Measurements from ENCODE around the gene SENP6. TPM values are rescaled to one million over a fixed set of nuclear protein-coding genes. Genes with fewer than 3 reads are reported as not detected.

Gene SENP6
- total and polyA plus RNA-seq, 9 of the 15 experiments (the other 6 are each of a cell fraction or from before 2014, with no cell fraction given), result 11.1 to 79.4 (median 46.8) TPM

DNA sequence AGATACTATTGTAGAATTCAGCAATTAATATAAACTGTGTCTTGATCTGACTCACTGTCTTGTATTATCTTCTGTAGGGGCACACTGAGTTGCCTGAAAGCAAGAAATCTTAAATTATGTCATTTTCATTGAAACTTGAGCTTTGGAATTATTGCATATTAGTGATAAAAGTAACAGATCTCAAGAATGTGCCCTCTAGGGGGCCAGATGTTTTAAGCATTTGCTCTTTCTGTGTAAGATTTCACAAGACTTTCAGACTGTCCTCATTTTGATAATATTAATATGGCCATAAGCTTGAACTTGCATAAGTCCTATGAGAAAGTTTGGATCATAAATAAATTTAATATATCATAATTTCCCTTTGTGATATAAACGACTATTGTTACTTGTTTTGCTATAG lies 91.9 kb downstream of the SENP6 start:
- no peaks in the 10 kb centered on the region for H3K79me2 ChIP-seq (ENCODE audit: control insufficient read depth, insufficient read depth, low read length)
- peaks cover 52% of the 10 kb centered on the region for H3K36me3 ChIP-seq (ENCODE audit: control insufficient read depth, insufficient read depth, low read length)
- POLR2A ChIA-PET, result no interaction called here
- TF ChIP-seq TFAM (CRISPR knock-in tag; conservative IDR thresholded peaks at IDR 0.05) (no peak), CEBPB (tag; IDR thresholded peaks at IDR 0.05) (peak; percentile 41; the same call in 1 of the 2 replicates)
- intact Hi-C loops (cut with micrococcal nuclease), result no loop called here
- no peak overlapping the region for H3K27ac ChIP-seq (ENCODE audit: extremely low read depth, low read depth, low read length)
- no peak for FAIRE-seq
- H3K9ac ChIP-seq (ENCODE audit: insufficient read depth in 1 of 2, low read depth in 2 of 2, low read length in 2 of 2), result no peak overlapping the region
- H4K20me1 ChIP-seq (replicated peaks; ENCODE audit: control insufficient read depth, insufficient read depth, low read length), result no peaks in the 10 kb centered on the region
- ATAC-seq, result no peak
- BruUV-seq (replicated peaks), result no TSS peak
- CTCF ChIA-PET (ENCODE audit: low intra/inter-chr PET ratio), result no interaction called here
- H3K9me3 ChIP-seq (replicated peaks; ENCODE audit: control insufficient read depth, insufficient read depth, low read depth, low read length), result no peaks in the 10 kb centered on the region
- H3K4me1 ChIP-seq (replicated peaks in 1 of 2; ENCODE audit: control insufficient read depth in 2 of 2, insufficient read depth in 2 of 2, low read length in 2 of 2), result no peaks in the 10 kb centered on the region; a peak in 1 of 5 replicates
- no peaks in the 10 kb centered on the region for H3K27me3 ChIP-seq (ENCODE audit: control insufficient read depth in 2 of 2, insufficient read depth in 2 of 2, low read length in 2 of 2)
- in situ Hi-C loops (cut with MboI), result no loop called here
- no peaks in the 10 kb centered on the region for H3K9me1 ChIP-seq (ENCODE audit: control insufficient read depth, insufficient read depth, low read length)
- no peak overlapping the region for H3K4me3 ChIP-seq
- no peak overlapping the region for H2AFZ ChIP-seq (ENCODE audit: low read depth, low read length)
- WGBS (ENCODE audit: insufficient coverage, low coverage, missing lambda C conversion rate), result 82% methylated on average over 1 of the region's 1 CpG
- DNase-seq (ENCODE audit: extremely low read depth in 1 of 4, low spot score in 3 of 4), result no peak
- no peak overlapping the region for H3K4me2 ChIP-seq (ENCODE audit: insufficient read depth, low read length)

DNA sequence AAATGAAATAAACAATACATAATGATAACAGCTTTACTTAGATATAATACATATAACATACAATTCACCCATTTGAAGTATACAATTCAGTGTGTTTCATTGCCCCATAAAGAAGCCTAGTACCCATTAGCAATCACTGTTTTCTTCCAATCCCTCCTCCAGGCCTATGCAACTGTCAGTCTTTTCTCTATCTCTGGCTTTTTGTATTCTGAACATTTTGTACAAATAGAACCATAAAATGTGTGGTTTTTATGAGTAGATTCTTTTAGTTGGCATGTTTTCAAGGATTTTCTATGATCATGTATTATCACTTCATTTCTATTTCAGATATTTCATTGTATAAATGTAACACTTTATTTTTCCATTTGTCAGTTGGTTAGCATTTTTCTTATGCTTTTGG lies 92.7 kb downstream of the SENP6 start:
- POLR2A ChIA-PET, result no interaction called here
- in situ Hi-C loops (cut with MboI), result no loop called here
- no peak for TF ChIP-seq NCOA1 (IDR thresholded peaks at IDR 0.05; ENCODE audit: low read depth)
- TF ChIP-seq HIVEP1 (CRISPR knock-in tag; IDR thresholded peaks at IDR 0.05), result no peak
- no peak for TF ChIP-seq ZNF436 (CRISPR knock-in tag; IDR thresholded peaks at IDR 0.05)
- no peak for TF ChIP-seq CREBBP (IDR thresholded peaks at IDR 0.05; ENCODE audit: low read depth, low read length)
- TF ChIP-seq, protein P1, sequence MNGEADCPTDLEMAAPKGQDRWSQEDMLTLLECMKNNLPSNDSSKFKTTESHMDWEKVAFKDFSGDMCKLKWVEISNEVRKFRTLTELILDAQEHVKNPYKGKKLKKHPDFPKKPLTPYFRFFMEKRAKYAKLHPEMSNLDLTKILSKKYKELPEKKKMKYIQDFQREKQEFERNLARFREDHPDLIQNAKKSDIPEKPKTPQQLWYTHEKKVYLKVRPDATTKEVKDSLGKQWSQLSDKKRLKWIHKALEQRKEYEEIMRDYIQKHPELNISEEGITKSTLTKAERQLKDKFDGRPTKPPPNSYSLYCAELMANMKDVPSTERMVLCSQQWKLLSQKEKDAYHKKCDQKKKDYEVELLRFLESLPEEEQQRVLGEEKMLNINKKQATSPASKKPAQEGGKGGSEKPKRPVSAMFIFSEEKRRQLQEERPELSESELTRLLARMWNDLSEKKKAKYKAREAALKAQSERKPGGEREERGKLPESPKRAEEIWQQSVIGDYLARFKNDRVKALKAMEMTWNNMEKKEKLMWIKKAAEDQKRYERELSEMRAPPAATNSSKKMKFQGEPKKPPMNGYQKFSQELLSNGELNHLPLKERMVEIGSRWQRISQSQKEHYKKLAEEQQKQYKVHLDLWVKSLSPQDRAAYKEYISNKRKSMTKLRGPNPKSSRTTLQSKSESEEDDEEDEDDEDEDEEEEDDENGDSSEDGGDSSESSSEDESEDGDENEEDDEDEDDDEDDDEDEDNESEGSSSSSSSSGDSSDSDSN (IDR thresholded peaks at IDR 0.05; ENCODE audit: borderline replicate concordance in 1 of 2, low read depth in 2 of 2, low read length in 2 of 2), result no peak
- TF ChIP-seq SMARCA5 (IDR thresholded peaks at IDR 0.05), result no peak
- TF ChIP-seq HMG20B (CRISPR knock-in tag; IDR thresholded peaks at IDR 0.05), result no peak
- no peak for TF ChIP-seq ATF7 (IDR thresholded peaks at IDR 0.05)
- TF ChIP-seq ADNP (tag; IDR thresholded peaks at IDR 0.05), result no peak
- TF ChIP-seq NBN (IDR thresholded peaks at IDR 0.05; ENCODE audit: low read depth), result no peak
- no peak for TF ChIP-seq CCNT2 (IDR thresholded peaks at IDR 0.05; ENCODE audit: borderline replicate concordance, extremely low read depth, insufficient read length, low read depth, low read length)
- TF ChIP-seq ETV1 (tag; conservative IDR thresholded peaks at IDR 0.05; ENCODE audit: low read depth), result no peak
- no peak for TF ChIP-seq ZNF12 (CRISPR knock-in tag; IDR thresholded peaks at IDR 0.05)
- no peak for TF ChIP-seq RB1 (IDR thresholded peaks at IDR 0.05; ENCODE audit: low read depth)

More for the DNA sequence above, 92.7 kb downstream of the SENP6 start:
- ATAC-seq, result no peak
- CTCF ChIA-PET (ENCODE audit: low intra/inter-chr PET ratio), result no interaction called here
- Histone ChIP-seq H3K4me2 (ENCODE audit: insufficient read depth, low read length) (no peak overlapping the region), H3K4me3 (no peak overlapping the region), H2AFZ (ENCODE audit: low read depth, low read length) (no peak overlapping the region), H3K4me1 (replicated peaks in 1 of 2; ENCODE audit: control insufficient read depth in 2 of 2, insufficient read depth in 2 of 2, low read length in 2 of 2) (no peaks in the 10 kb centered on the region; a peak in 1 of 5 replicates), H3K9me3 (replicated peaks; ENCODE audit: control insufficient read depth, insufficient read depth, low read depth, low read length) (no peaks in the 10 kb centered on the region), H3K36me3 (ENCODE audit: control insufficient read depth, insufficient read depth, low read length) (peaks cover 47% of the 10 kb centered on the region), H3K9ac (ENCODE audit: insufficient read depth in 1 of 2, low read depth in 2 of 2, low read length in 2 of 2) (no peak overlapping the region), H3K79me2 (ENCODE audit: control insufficient read depth, insufficient read depth, low read length) (no peaks in the 10 kb centered on the region), H4K20me1 (replicated peaks; ENCODE audit: control insufficient read depth, insufficient read depth, low read length) (no peaks in the 10 kb centered on the region), H3K9me1 (ENCODE audit: control insufficient read depth, insufficient read depth, low read length) (no peaks in the 10 kb centered on the region), H3K27me3 (ENCODE audit: control insufficient read depth in 2 of 2, insufficient read depth in 2 of 2, low read length in 2 of 2) (no peaks in the 10 kb centered on the region), H3K27ac (ENCODE audit: extremely low read depth, low read depth, low read length) (no peak overlapping the region)
- no peak for FAIRE-seq
- BruUV-seq (replicated peaks), result no TSS peak
- no peak for DNase-seq (ENCODE audit: extremely low read depth in 1 of 4, low spot score in 3 of 4)
- intact Hi-C loops (cut with micrococcal nuclease), result no loop called here

All from K562 (cell line).